HG03342 (cell line): ENCODE results near the gene HSH2D.

Experiments used
- ATAC-seq: cut with Tn5 transposase; IDR thresholded peaks from one replicate; pipeline ENCODE4 v1.9.1; 2021; ENCODE audit warnings: mild to moderate bottlenecking, moderate library complexity; ENCODE audit not compliant: unreplicated experiment

Gene HSH2D

GRCh38 chr19:16119075-16119857 lies 24.2 kb upstream of the HSH2D start:
- peak; percentile 36 for ATAC-seq

DNA sequence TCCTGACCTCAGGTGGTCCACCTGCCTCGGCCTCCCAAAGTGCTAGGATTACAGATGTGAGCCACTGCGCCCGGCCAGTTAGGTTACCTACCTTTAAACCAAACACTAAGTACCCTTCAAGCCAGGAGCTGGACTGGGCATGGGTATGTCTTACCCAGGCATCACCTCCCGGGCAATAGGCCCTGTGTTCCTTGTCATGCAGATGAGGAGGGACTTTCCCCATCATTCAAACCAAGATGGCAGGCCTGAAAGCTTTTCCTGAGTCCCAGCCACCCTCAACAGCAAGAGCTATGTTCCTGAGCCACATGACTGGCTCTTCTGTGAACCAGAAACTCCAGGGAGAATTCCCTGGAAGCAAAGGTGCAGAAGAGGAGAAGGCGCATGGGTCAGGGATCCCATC lies 22.3 kb upstream of the HSH2D start:
- ATAC-seq = no peak

DNA sequence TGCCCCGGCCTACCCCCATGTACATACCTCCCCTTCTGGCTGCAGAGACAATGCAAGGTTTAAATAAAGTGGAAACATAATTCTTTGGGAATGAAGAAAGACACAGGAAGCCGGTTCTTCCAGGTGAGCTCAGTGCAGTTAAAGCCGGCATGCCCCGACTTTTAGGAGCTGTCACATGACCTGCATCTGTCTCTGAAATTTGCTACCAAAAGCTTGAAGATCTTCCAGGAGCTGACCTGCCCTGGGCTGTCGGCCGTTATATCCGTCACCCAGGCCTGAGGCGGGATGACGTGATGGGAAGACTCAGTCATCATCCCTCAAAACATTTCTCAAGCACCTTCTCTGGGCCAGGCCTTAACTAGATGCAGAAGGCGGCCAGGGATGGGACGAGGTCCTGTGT lies 21.5 kb upstream of the HSH2D start:
- no peak for ATAC-seq

DNA sequence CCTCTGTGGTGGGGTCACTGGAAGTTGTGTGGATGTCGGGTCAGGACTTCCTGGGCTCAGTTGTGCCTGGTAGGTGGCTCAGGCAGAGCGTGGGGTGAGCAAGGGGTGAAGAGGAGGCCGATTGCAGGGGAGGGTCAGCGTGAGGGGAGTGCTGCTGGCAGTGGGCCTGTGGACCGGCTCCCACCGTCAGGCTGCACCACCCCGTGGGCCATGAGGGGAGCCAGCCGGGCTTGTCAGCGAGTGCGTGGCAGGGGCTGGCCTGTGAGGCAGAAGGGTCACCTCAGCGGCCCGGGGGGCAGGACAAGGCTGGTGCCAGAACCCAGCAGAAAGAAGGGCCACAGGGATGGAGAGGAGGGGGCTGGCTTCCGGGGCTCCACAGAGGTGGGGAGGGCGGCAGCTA lies 18.5 kb upstream of the HSH2D start:
- no peak for ATAC-seq

DNA sequence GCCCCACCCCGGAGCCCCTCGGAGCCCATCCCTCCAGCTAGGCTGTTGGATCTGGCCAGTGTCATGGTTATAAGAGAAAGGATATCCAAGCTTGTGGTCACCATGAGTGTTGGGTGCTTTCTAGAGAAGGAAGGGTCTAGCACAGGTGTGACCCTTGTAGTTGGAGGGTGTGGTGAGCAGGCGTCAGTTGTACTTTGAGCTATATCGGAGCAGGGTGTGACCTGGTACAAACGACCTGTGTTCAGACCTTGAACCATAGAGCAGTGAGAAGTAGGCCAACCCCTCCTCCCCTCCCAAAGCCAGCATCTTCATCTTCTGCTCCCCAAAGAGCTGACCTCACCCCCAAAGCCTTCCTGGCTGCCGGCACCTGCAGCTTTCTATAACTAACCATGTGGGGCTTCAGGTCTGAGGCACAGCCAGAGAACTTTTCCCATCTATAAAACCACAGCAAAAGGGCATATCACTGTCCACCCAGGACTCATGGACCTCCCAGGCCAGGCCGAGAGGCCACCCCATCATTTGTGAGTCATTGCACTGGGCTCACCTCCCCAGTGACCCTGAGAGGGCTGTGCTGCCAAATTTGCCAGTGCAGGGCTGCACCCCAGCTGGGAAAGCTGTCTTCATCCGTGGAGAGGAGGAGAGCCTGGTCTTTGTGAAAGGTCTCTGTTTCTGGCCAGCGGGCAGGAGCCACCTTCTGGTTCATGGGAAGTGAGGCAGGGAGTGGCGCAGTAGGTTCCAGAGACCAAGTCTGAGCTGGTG lies 17.6 kb upstream of the HSH2D start:
- ATAC-seq = no peak

DNA sequence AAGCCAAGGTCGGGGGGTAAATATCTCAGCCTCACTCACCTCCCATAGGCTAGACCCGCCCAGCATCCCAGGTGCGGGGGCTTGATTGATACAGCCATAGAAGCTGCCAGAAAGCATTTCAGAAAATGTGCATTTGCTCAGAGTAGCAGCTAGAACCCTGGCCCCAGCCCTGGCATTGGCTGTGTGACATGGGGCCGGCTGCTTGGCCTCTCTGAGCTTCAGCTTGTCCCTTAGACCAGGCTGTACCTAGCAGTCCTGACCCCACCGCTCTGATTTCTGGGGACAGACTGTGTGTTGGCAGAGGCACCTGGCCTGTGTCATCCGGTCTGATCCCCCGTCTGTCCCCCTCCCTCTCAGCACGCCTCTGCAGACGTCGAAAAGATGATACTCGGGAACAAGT lies 16.4 kb upstream of the HSH2D start:
- no peak for ATAC-seq

DNA sequence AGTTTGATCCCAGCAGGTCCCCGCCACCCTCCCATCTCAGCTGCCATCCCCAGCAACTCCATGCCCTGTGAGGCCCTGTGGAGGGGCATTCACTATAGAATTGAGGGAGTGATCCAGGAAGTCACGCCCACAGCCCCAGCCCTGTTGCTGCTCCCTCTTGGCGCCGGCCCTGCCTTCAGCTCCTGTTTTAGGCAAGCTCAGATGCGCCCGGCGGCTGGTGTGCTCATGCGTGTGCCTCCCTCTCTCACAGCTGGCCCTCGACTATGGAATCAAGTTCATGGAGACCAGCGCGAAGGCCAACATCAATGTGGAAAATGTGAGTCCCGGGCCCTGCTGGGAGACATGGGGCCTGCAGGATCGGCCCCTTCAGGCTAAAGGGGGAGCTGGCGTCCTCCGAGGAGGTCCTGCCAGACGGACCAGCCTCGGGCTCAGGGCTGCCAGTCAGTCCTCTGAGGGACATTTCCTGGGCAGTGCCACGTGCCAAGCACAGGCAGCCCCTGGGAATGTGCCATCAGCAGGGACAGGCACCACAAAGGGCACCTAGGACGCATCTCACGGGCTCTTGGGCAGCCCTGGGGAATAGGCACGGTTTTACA lies 15.6 kb upstream of the HSH2D start:
- ATAC-seq = no peak

DNA sequence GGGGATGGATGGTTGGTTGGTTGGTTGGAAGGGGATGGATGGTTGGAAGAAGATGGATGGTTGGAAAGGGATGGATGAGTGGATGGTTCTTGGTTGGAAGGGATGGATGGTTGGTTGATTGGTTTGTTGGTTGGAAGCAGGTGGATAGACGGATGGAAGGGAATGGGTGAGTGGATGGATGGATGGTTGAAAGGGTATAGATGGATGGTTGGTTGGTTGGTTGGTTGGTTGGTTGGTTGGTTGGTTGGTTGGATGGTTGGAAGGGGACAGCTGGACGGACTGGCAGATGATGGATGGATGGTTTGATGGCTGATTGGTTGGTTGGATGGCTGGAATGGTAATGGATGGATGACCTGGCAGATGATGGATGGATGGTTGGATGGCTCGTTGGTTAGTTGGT lies 11.8 kb upstream of the HSH2D start:
- no peak for ATAC-seq

DNA sequence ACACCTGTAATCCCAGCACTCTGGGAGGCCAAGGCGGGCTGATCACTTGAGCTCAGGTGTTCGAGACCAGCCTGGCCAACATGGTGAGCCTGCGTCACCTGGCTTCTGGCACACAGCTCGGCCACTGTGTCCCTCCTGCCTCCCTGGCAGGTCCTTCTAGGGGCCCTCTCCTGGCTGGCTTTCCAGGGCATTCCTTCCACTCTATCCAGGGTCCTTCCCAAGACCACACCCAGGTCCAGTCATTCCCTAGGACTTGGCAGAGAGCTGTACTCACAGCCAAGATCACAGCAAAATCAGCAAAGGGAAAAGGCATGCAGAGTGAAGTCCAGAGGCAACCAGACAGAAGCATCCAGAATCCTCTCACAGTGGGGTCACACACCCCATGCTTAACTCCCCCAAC lies 9.7 kb upstream of the HSH2D start:
- no peak for ATAC-seq

DNA sequence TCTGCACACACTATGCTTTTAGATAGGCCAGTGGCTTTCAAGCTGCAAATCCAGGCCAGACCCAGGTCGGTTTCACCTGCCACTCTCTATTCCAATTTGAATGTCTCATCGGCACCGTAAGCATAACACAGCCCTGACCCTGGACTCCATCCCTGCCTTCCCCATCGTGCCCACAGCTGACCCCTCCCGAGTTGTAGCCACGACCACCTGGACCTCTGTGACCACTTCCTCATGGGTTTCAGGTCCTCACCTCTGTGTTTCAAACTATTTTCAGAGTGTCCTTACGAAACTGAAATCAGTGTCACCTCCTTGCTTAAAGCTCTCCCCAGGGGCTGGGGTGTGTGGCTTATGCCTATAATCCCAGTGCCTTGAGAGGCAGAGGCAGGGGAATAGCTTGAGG lies 9.0 kb upstream of the HSH2D start:
- ATAC-seq = no peak

GRCh38 chr19:16135430-16136127 lies 7.9 kb upstream of the HSH2D start:
- no peak for ATAC-seq

DNA sequence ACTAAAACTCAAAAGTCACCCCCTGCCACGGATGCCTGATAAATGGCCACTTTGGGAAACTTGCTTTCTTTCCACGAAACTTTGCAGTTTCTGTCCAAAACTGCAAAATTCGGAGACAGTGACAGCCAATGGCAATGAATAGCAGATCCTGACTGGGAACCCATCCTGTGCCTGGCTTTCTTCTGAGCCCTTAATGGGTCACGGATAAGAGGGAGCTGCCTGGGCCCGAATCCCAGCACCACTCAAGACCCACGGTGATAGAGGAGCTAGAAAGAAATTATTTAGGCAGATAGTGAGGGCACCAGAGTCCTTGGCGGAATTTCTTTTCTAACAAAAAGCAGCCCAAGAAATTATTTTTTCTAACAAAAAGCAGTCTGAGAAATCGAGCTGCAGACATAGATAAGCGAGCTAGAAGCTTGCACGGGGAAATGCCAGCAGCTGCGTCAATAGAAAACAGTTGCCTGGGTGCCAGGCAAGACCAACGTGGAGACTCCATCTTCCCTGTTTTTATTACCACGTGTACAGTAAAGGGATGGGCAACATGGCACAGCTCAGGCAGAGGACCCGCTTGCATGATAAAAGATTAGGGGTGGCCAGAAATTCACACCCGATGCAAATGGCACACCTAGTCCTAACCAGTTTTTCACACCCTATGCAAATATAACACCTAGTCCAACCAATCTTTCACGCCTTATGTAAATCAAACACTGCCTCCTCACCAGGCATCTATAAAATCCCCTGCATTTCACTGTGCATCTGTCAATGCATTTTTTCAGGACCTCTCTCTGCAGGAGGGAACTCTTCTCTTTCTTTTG lies 7.1 kb upstream of the HSH2D start:
- ATAC-seq = no peak

DNA sequence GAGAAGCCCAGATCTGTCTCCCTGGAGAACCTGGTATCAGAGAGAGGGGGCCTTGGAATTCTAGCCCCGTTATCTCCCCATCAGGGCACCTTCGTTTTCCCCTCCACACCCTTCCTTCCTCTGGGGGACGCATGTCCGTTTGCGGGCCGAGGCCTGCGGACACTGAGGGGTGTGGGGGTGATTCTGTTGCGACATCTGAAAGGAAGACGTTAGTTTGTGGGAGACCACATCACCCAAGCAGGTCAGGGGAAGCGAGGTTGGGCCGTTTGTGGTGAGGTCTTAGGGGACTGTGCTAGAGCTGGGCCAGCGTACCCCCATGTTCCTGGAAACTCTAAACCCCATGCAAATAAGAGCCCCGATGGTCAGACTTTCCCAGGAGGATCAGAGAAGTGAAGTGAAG lies 3.7 kb upstream of the HSH2D start:
- ATAC-seq = no peak

DNA sequence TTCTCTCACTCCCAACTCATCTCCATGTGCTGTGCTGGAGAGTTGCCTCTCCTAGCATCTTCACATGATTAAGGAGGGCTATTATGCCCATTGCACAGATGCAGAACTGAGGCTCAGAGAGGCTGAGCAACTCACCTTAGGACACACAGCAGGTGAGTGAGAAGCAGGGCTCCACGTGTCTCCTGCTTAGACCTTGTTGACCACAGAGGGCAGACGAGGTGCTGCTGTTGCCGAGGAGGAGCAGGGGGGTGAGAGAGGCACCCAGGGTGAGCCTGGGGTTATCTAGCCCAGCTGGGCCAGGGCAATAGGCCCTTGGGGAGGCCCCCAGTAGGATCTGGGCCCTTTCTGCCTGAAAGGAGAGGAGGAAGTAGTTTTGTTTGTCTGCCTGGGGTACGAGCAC lies 2.4 kb upstream of the HSH2D start:
- peak; percentile 46 for ATAC-seq

DNA sequence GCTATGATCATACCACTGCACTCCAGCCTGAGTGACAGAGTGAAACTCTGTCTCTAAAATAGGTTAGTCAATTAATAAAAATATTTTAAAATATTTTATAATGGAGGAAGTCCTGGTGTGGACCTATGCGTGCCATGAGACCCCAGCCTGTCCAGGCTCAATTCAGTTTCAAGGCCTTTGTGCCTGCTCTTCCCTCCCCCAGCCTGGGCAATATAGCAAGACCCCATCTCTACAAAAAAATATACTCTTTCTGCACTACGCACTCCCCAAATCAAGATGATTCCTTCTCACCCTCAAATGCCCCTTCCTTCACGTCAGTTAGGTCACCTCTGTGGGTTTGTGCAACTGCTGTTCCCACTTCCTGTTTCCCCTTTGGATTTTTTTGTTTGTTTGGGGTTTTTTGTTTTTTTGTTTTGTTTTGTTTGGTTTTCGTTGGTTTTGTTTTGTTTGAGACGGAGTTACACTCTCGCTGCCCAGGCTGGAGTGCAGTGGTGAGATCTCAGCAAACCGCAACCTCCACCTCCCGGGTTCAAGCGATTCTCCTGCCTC lies 1.4 kb upstream of the HSH2D start:
- ATAC-seq = no peak

- ATAC-seq = no peak
Observed at GRCh38 chr19:16144216-16144581, 714 bp downstream of the HSH2D start.

GRCh38 chr19:16146112-16146511 lies 2.6 kb downstream of the HSH2D start:
- no peak for ATAC-seq

DNA sequence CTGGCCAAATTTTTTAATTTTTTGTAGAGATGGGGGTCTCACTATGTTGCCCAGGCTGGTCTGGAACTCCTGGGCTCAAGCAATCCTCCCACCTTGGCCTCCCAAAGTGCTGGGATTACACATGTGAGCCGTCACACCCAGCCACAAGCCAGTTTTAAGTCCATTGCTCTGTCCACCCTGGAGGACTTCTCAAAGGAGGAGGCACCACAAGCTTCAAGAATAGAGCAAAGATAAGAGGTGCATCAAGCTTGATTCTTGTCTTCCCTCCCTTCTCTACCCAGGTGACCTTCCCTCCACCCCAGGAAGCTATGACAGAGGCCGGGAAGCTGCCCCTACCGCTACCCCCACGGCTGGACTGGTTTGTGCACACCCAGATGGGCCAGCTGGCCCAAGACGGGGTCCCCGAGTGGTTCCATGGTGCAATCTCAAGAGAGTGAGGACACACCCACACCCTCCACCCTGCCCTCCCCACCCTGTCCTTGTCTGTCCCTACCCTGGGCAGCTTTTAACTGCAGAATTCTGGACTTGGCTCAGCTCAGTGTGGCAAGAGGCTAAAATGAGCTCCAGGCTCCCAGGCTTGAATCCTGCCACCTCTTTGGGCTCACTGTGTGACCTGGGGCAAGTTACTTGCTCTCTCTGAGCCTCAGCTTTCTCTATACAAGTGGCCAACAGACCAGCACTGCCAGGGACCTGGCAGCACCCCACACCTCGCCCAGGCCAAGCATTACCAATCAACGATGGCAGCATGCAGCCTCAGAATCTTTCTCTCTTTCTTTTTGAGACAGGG lies 5.2 kb downstream of the HSH2D start:
- no peak for ATAC-seq

GRCh38 chr19:16153582-16154336 lies 10.3 kb downstream of the HSH2D start:
- ATAC-seq = no peak
